Duodenal mucosa (tissue), 2 donors: ENCODE results near the gene SOWAHC.
"Not testable (repeated sequence)": the region's sequence is repeated elsewhere in the genome, so short reads cannot be mapped to it uniquely, and the experiment has no call there.

Experiments
- H3K27ac ChIP-seq: one replicate; pipeline ENCODE4 v1.7.0; 2013; ENCODE audit warnings: low read depth, low read length
- H3K27me3 ChIP-seq, 2 donors: one replicate each; pipeline ENCODE4 v1.7.0; 2013; ENCODE audit warnings: low read length in 2 of 2, control low read depth in 1 of 2; ENCODE audit not compliant: insufficient read depth in 2 of 2, control insufficient read depth in 1 of 2
- H3K36me3 ChIP-seq, 2 donors: one replicate each; pipeline ENCODE4 v1.7.0; 2013; ENCODE audit warnings: low read length in 2 of 2, control low read depth in 1 of 2; ENCODE audit not compliant: insufficient read depth in 2 of 2, control insufficient read depth in 1 of 2
- H3K4me1 ChIP-seq, 2 donors: one replicate each; pipeline ENCODE4 v1.7.0; 2013; ENCODE audit warnings: low read length in 2 of 2, control low read depth in 1 of 2; ENCODE audit not compliant: insufficient read depth in 2 of 2, control insufficient read depth in 1 of 2
- H3K4me3 ChIP-seq, 2 donors: one replicate each; pipeline ENCODE4 v1.7.0; 2013; ENCODE audit warnings: low read length in 2 of 2, low read depth in 1 of 2
- H3K9ac ChIP-seq, 2 donors: one replicate each; pipeline ENCODE4 v1.7.0; 2013; ENCODE audit warnings: low read length in 2 of 2, low read depth in 1 of 2
- H3K9me3 ChIP-seq, 2 donors: one replicate each; pipeline ENCODE4 v1.7.0; 2013; ENCODE audit warnings: low read length in 2 of 2, control low read depth in 1 of 2; ENCODE audit not compliant: control insufficient read depth in 1 of 2

Gene SOWAHC

GRCh38 chr2:109632158-109632789 is 18.1 kb downstream of the SOWAHC start:
- no peaks in the 10 kb centered on the region for H3K9me3 ChIP-seq
- no peaks in the 10 kb centered on the region for H3K4me1 ChIP-seq
- no peak overlapping the region for H3K4me3 ChIP-seq
- no peaks in the 10 kb centered on the region for H3K36me3 ChIP-seq
- H3K9ac ChIP-seq: no peak overlapping the region
- H3K27me3 ChIP-seq: no peaks in the 10 kb centered on the region
- H3K27ac ChIP-seq: no peak overlapping the region

DNA sequence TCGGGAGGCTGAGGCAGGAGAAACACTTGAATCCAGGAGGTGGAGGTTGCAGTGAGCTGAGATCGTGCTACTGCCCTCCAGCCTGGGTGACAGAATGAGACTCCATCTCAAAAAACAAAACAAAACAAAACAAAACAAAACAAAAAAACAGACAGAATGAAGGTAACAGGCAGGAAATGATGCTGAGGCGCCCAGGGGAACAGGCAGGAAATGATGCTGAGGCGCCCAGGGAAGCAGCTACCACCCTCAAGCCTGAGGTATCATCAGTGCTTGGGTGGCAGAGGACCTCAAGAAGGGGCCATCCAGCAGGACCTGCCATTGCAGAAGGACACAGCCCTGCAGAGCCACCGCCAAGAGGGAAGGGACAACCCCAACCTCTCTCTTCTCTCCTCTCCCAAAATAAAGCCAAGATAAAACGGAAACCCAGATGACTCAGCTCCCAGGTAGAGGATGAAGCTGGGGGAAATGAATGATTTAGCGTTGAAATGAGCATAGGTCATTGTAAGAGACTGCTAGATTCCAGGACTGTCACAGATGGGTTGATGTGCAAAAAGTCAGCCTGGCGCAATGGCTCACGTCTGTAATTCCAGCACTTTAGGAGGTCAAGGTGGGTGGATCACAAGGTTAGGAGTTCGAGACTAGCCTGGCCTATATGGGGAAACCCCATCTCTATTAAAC is 19.3 kb downstream of the SOWAHC start:
- Histone ChIP-seq H3K4me3 (no peak overlapping the region), H3K9me3 (no peaks in the 10 kb centered on the region), H3K27ac (no peak overlapping the region), H3K4me1 (no peaks in the 10 kb centered on the region), H3K9ac (no peak overlapping the region), H3K27me3 (no peaks in the 10 kb centered on the region), H3K36me3 (no peaks in the 10 kb centered on the region)

DNA sequence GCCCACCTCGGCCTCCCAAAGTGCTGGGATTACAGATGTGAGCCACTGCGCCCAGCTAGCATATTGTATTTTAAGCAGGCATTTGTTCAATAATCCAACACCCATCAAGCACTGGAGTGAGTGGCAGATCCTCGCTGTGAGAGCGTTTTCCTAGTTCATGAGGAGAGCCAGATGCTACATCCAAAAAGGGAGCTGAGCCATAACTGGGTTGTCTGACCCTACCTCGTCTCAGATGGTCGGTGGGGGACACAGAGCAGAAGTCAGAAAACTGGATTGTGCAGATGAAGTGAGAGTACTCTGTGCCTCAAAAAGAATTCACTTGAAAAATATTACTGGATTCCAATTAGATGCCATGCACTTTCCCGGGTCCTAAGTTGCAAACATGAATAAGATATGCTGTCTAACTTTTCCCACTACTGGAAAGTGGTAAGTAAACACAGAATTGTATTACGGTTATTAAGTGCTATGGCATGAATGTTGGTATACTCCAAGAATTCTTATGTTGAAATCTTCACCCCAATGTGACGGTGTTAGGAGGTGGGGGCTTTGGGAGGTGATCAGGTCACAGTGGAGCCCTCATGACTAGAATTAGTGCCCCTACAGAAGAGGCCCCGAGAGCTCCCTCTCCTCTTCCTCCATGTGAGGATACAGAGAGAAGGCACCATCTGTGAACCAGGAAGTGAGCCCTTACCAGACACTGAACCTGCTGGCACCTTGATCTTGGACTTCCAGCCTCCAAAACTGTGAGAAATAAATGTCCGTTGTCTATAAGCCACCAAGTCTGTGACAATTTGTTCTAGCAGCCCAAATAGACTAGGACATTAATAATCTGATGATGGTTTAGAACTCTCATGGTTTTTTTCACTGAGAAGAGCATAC is 21.5 kb downstream of the SOWAHC start:
- H3K4me1 ChIP-seq: no peaks in the 10 kb centered on the region
- H3K9me3 ChIP-seq: no peaks in the 10 kb centered on the region
- no peaks in the 10 kb centered on the region for H3K36me3 ChIP-seq
- no peak overlapping the region for H3K4me3 ChIP-seq
- H3K9ac ChIP-seq: no peak overlapping the region
- no peaks in the 10 kb centered on the region for H3K27me3 ChIP-seq
- H3K27ac ChIP-seq: no peak overlapping the region

- H3K4me1 ChIP-seq: no peaks in the 10 kb centered on the region
- H3K27ac ChIP-seq: no peak overlapping the region
- H3K36me3 ChIP-seq: no peaks in the 10 kb centered on the region
- no peaks in the 10 kb centered on the region for H3K27me3 ChIP-seq
- no peak overlapping the region for H3K9ac ChIP-seq
- no peaks in the 10 kb centered on the region for H3K9me3 ChIP-seq
- no peak overlapping the region for H3K4me3 ChIP-seq
These were observed 22.2 kb downstream of the SOWAHC start for GRCh38 chr2:109636317-109636716.

GRCh38 chr2:109637749-109638570 is 23.8 kb downstream of the SOWAHC start:
- Histone ChIP-seq H3K27ac (no peak overlapping the region), H3K27me3 (no peaks in the 10 kb centered on the region), H3K9ac (no peak overlapping the region)

GRCh38 chr2:109638795-109639194 is 24.6 kb downstream of the SOWAHC start:
- H3K4me3 ChIP-seq: no peak overlapping the region
- H3K9ac ChIP-seq: no peak overlapping the region
- H3K9me3 ChIP-seq: no peaks in the 10 kb centered on the region
- no peak overlapping the region for H3K27ac ChIP-seq
- H3K36me3 ChIP-seq: no peaks in the 10 kb centered on the region
- H3K4me1 ChIP-seq: no peaks in the 10 kb centered on the region
- H3K27me3 ChIP-seq: no peaks in the 10 kb centered on the region

More at GRCh38 chr2:109637749-109638570, 23.8 kb downstream of the SOWAHC start:
- Histone ChIP-seq H3K4me3 (no peak overlapping the region), H3K36me3 (no peaks in the 10 kb centered on the region), H3K4me1 (no peaks in the 10 kb centered on the region), H3K9me3 (no peaks in the 10 kb centered on the region)

DNA sequence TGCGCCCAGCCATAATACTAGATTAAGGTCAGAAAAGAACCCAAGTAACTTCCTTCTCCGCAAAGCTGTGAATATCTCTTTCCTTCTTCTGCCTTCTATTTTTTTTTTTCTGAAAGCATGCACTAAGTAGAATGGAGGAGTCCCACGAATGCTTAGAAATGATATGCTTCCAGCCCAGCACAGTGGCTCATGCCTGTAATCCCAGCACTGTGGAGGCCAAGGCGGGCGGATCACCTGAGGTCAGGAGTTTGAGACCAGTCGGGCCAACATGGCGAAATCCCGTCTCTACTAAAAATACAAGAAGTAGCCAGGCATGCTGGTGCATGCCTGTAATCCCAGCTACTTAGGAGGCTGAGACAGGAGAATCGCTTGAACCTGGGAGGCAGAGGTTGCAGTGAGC is 25.8 kb downstream of the SOWAHC start:
- H3K27ac ChIP-seq, H3K4me3 ChIP-seq, H3K9me3 ChIP-seq, H3K36me3 ChIP-seq, H3K4me1 ChIP-seq, H3K27me3 ChIP-seq, H3K9ac ChIP-seq: not testable (repeated sequence)

- Histone ChIP-seq H3K4me1 (peaks cover 7 to 14% of the 10 kb centered on the region in 2 donors), H3K27me3 (no peaks in the 10 kb centered on the region), H3K36me3 (no peaks in the 10 kb centered on the region), H3K4me3 (no peak overlapping the region), H3K9ac (peak overlapping the region in 1 of 2 donors; percentile 20), H3K9me3 (no peaks in the 10 kb centered on the region), H3K27ac (peak overlapping the region; percentile 28)
These were observed 30.6 kb downstream of the SOWAHC start for GRCh38 chr2:109644571-109645275.

DNA sequence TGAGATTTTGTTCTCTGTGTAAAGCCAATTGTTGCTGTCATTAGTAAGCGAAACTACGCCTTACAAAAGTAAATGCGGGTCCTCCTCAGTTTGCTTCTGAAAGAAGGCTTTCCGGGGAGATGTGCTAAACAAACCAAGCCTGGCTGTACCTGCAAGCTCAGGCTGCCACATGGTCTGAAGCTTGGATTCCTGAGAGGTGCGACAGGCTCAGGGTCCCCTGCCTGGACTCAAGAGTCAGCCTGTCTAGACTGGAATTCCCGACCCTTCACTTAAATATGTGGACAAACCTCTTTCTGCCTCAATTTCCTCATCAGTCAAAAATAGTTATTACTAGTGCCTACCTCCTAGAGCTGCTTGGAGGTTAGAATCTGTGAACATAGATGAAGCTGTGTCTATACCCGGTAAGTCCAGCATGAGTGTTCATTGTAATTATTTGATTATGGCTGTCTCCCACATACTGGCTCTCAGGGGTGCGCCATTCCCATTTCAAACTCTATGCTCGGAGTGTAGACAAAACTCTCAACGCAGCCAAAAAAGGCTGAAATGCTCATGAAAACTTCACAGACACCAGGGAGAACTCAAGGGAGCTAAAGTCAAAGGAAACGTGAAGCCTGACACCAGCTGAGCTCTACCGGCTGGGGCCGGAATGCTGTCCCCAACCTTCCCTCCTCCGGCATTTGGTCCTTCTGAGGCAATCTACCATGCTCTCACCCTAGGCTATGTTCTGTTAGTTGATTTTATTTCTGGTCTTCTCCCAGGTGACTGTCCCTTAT is 31.4 kb downstream of the SOWAHC start:
- Histone ChIP-seq H3K27ac (no peak overlapping the region), H3K9ac (no peak overlapping the region)

More for the DNA sequence above, 31.4 kb downstream of the SOWAHC start:
- peaks cover 7 to 14% of the 10 kb centered on the region in 2 donors for H3K4me1 ChIP-seq
- no peaks in the 10 kb centered on the region for H3K36me3 ChIP-seq
- H3K9me3 ChIP-seq: no peaks in the 10 kb centered on the region
- no peaks in the 10 kb centered on the region for H3K27me3 ChIP-seq
- H3K4me3 ChIP-seq: no peak overlapping the region
